ENCODE results near the gene UBXN6.

The UBXN6 gene

DNA sequence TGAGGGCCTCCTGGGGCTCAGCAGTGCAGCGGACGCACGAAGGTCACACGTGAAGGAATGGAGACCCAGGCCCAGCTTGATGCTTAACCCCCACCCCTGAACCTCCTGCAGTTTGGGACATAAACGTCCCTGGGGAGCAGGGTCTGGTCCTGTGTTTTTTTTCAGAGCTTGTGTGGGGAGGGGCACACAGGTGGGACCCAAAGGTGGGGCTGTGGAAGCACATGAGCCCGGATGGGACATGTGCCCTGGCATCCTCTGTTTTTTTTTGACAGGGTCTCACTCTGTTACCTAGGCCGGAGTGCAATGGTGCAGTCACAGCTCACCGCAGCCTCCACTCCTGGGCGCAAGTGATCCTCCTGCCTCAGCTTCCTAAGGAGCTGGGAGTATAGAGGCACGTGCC is 20.5 kb downstream of the UBXN6 start:
- Histone ChIP-seq H3K4me2 (ENCODE audit: insufficient read depth, low read length) (no peak overlapping the region), H2AFZ (ENCODE audit: low read depth, low read length) (no peak overlapping the region), H3K9me3 (ENCODE audit: insufficient read depth, low read length, severe bottlenecking) (no peaks in the 10 kb centered on the region), H3K36me3 (ENCODE audit: insufficient read depth, low read length) (peaks cover 92% of the 10 kb centered on the region), H3K9ac (ENCODE audit: low read depth, low read length) (no peak overlapping the region), H3K4me3 (ENCODE audit: low read depth in 1 of 2, low read length in 2 of 2) (no peak overlapping the region), H4K20me1 (ENCODE audit: insufficient read depth, low read length) (peaks cover 74% of the 10 kb centered on the region), H3K79me2 (ENCODE audit: insufficient read depth, low read length) (peaks cover 67% of the 10 kb centered on the region), H3K4me1 (ENCODE audit: insufficient read depth, low read length) (no peaks in the 10 kb centered on the region), H3K27me3 (ENCODE audit: insufficient read depth, low read length, poor library complexity) (no peaks in the 10 kb centered on the region), H3K27ac (ENCODE audit: low read length) (no peak overlapping the region)
- TF ChIP-seq, protein P1, sequence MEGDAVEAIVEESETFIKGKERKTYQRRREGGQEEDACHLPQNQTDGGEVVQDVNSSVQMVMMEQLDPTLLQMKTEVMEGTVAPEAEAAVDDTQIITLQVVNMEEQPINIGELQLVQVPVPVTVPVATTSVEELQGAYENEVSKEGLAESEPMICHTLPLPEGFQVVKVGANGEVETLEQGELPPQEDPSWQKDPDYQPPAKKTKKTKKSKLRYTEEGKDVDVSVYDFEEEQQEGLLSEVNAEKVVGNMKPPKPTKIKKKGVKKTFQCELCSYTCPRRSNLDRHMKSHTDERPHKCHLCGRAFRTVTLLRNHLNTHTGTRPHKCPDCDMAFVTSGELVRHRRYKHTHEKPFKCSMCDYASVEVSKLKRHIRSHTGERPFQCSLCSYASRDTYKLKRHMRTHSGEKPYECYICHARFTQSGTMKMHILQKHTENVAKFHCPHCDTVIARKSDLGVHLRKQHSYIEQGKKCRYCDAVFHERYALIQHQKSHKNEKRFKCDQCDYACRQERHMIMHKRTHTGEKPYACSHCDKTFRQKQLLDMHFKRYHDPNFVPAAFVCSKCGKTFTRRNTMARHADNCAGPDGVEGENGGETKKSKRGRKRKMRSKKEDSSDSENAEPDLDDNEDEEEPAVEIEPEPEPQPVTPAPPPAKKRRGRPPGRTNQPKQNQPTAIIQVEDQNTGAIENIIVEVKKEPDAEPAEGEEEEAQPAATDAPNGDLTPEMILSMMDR (IDR thresholded peaks at IDR 0.05; ENCODE audit: borderline replicate concordance, extremely low read depth, low read length, poor library complexity, severe bottlenecking): no peak
- TF ChIP-seq EZH2 (IDR thresholded peaks at IDR 0.05; ENCODE audit: borderline replicate concordance, low read depth, low read length, severe bottlenecking): no peak
- ATAC-seq (ENCODE audit: insufficient read depth, low read depth): no peak
- DNase-seq: no peak

- DNase-seq: no peak
- Histone ChIP-seq H4K20me1 (ENCODE audit: insufficient read depth, low read length) (peaks cover 80% of the 10 kb centered on the region), H3K4me1 (ENCODE audit: insufficient read depth, low read length) (no peaks in the 10 kb centered on the region), H3K27ac (ENCODE audit: low read length) (no peak overlapping the region), H3K79me2 (ENCODE audit: insufficient read depth, low read length) (peaks cover 76% of the 10 kb centered on the region), H2AFZ (ENCODE audit: low read depth, low read length) (no peak overlapping the region), H3K36me3 (ENCODE audit: insufficient read depth, low read length) (peaks cover 92% of the 10 kb centered on the region), H3K4me3 (ENCODE audit: low read depth in 1 of 2, low read length in 2 of 2) (no peak overlapping the region), H3K9me3 (ENCODE audit: insufficient read depth, low read length, severe bottlenecking) (no peaks in the 10 kb centered on the region), H3K4me2 (ENCODE audit: insufficient read depth, low read length) (no peak overlapping the region), H3K9ac (ENCODE audit: low read depth, low read length) (no peak overlapping the region), H3K27me3 (ENCODE audit: insufficient read depth, low read length, poor library complexity) (no peaks in the 10 kb centered on the region)
- TF ChIP-seq, protein P1 (IDR thresholded peaks at IDR 0.05; ENCODE audit: borderline replicate concordance, extremely low read depth, low read length, poor library complexity, severe bottlenecking): no peak
- TF ChIP-seq EZH2 (IDR thresholded peaks at IDR 0.05; ENCODE audit: borderline replicate concordance, low read depth, low read length, severe bottlenecking): no peak
- no peak; the same call in 2 of the 3 replicates for ATAC-seq (ENCODE audit: insufficient read depth, low read depth)
These were observed 21.4 kb downstream of the UBXN6 start for GRCh38 chr19:4436231-4436630.

DNA sequence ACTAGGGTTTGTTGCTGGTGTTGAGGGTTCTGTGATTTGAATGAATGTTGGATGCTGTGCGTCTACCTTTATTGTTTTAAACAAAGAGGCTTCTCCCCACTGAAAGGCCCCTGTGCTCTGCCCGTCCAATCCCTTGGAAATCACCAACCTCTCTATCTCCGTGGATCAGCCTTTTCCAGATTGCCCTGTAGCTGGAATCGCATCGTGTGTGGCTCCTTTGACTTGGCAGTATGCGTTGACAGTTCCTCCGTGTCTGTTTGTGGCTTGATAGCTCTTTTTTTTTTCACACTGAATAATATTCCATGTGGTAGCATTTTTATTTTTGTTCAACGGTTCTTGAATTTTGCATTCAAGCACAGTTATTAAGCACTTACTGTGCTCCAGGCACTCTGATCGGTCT is 23.2 kb downstream of the UBXN6 start:
- ATAC-seq (ENCODE audit: insufficient read depth, low read depth): no peak
- Histone ChIP-seq H3K79me2 (ENCODE audit: insufficient read depth, low read length) (peaks cover 73% of the 10 kb centered on the region), H3K4me2 (ENCODE audit: insufficient read depth, low read length) (no peak overlapping the region), H3K27me3 (ENCODE audit: insufficient read depth, low read length, poor library complexity) (no peaks in the 10 kb centered on the region), H2AFZ (ENCODE audit: low read depth, low read length) (no peak overlapping the region), H3K9ac (ENCODE audit: low read depth, low read length) (no peak overlapping the region), H3K9me3 (ENCODE audit: insufficient read depth, low read length, severe bottlenecking) (no peaks in the 10 kb centered on the region), H4K20me1 (ENCODE audit: insufficient read depth, low read length) (peaks cover 74% of the 10 kb centered on the region), H3K4me1 (ENCODE audit: insufficient read depth, low read length) (no peaks in the 10 kb centered on the region), H3K36me3 (ENCODE audit: insufficient read depth, low read length) (peaks cover 97% of the 10 kb centered on the region), H3K27ac (ENCODE audit: low read length) (no peak overlapping the region), H3K4me3 (ENCODE audit: low read depth in 1 of 2, low read length in 2 of 2) (no peak overlapping the region)
- DNase-seq: no peak
- no peak for TF ChIP-seq EZH2 (IDR thresholded peaks at IDR 0.05; ENCODE audit: borderline replicate concordance, low read depth, low read length, severe bottlenecking)
- TF ChIP-seq, protein P1 (IDR thresholded peaks at IDR 0.05; ENCODE audit: borderline replicate concordance, extremely low read depth, low read length, poor library complexity, severe bottlenecking): no peak

Data from DND-41 (cell line).